K562 (cell line): ENCODE data around the gene TNC. TPM values are rescaled to one million over a fixed set of nuclear protein-coding genes. Genes with fewer than 3 reads are reported as not detected.

Source experiments
- ATAC-seq: fragments of 200-7000 bp; cut with Tn5 transposase; 3 replicates; pipeline ENCODE4 v1.9.1; 2020; ENCODE audit warnings: moderate library complexity
- BruUV-seq: library from RNA; stranded (reverse); fragments of 400-500 nt; replicated peaks from 2 replicates; lab custom pipeline; 2021; lab: Mats Ljungman, UMichigan
- CTCF ChIA-PET: fragments of 300-600 bp; formaldehyde crosslinking; extraction: SDS; loops from one replicate; lab custom pipeline; 2021; ENCODE audit warnings: low intra/inter-chr PET ratio; lab: Yijun Ruan, JAX
- POLR2A ChIA-PET: fragments of 300-600, 350-650 bp; sonication (Branson Sonifier 250); formaldehyde crosslinking; extraction: SDS; loops from one replicate; lab custom pipeline; 2021; ENCODE audit warnings: antibody characterized with exemption, inconsistent platforms; lab: Yijun Ruan, JAX
- DNase-seq, 4 experiments: peaks; one replicate each; pipeline versions ENCODE4 v3.0.0 to v3.0.0-alpha.2; 2011 to 2018; ENCODE audit warnings: low spot score in 3 of 4, mixed read lengths in 3 of 4; ENCODE audit errors: extremely low read depth in 1 of 4
- FAIRE-seq: peaks from 2 replicates; lab custom pipeline; 2011; peaks lifted over from hg19 to GRCh38; lab: Jason Lieb, UNC
- H2AFZ ChIP-seq: 2 replicates; pipeline ENCODE4 v1.6.0; 2011; ENCODE audit warnings: low read depth, low read length, control low read depth, inconsistent platforms
- H3K27ac ChIP-seq: fragments of 200-600 bp; 3 replicates; pipeline ENCODE4 v1.8.0; 2011; ENCODE audit warnings: low read depth, mild to moderate bottlenecking, control low read depth, inconsistent platforms, low read length, moderate library complexity, mixed read lengths; ENCODE audit errors: extremely low read depth
- H3K27me3 ChIP-seq, 2 experiments: fragments of 300-600 bp in 1 of 2; 2 replicates in 1 of 2; 3 replicates in 1 of 2; pipeline versions ENCODE4 v1.6.0 to v1.8.0; 2011; ENCODE audit warnings: inconsistent platforms in 2 of 2, low read length in 2 of 2, mild to moderate bottlenecking in 1 of 2, mixed read lengths in 1 of 2, moderate library complexity in 1 of 2; ENCODE audit not compliant: control insufficient read depth in 2 of 2, insufficient read depth in 2 of 2
- H3K36me3 ChIP-seq: fragments of 300-600 bp; 3 replicates; pipeline ENCODE4 v1.8.0; 2011; ENCODE audit warnings: mild to moderate bottlenecking, low read length, inconsistent platforms; ENCODE audit not compliant: control insufficient read depth, insufficient read depth
- H3K4me1 ChIP-seq, 2 experiments: fragments of 200-600 bp in 1 of 2; replicated peaks in 1 of 2; 2 replicates in 1 of 2; 3 replicates in 1 of 2; pipeline versions ENCODE4 v1.5.1 to v1.8.0; 2011; ENCODE audit warnings: inconsistent platforms in 2 of 2, low read length in 2 of 2, mild to moderate bottlenecking in 1 of 2, mixed read lengths in 1 of 2, moderate library complexity in 1 of 2; ENCODE audit not compliant: control insufficient read depth in 2 of 2, insufficient read depth in 2 of 2
- H3K4me2 ChIP-seq: 2 replicates; pipeline ENCODE4 v1.6.1; 2011; ENCODE audit warnings: low read length, control low read depth, inconsistent platforms, mixed read lengths; ENCODE audit not compliant: insufficient read depth
- H3K4me3 ChIP-seq: fragments of 200-600 bp; sonication (generic), shearing (Covaris generic); 2 replicates; pipeline ENCODE4 v1.5.1; 2016; ENCODE audit warnings: control low read depth, inconsistent platforms
- H3K79me2 ChIP-seq: fragments of 200-600 bp; 3 replicates; pipeline ENCODE4 v1.8.0; 2011; ENCODE audit warnings: low read length, inconsistent platforms; ENCODE audit not compliant: control insufficient read depth, insufficient read depth
- H3K9ac ChIP-seq, 2 experiments: 2 replicates each; pipeline versions ENCODE4 v1.6.0 to v1.6.1; 2011; ENCODE audit warnings: low read depth in 2 of 2, low read length in 2 of 2, control low read depth in 1 of 2, inconsistent platforms in 1 of 2, mild to moderate bottlenecking in 1 of 2, mixed read lengths in 1 of 2; ENCODE audit not compliant: insufficient read depth in 1 of 2
- H3K9me1 ChIP-seq: one replicate; pipeline ENCODE4 v1.6.0; 2011; ENCODE audit warnings: inconsistent platforms, mild to moderate bottlenecking, low read length, moderate library complexity; ENCODE audit not compliant: control insufficient read depth, insufficient read depth
- H3K9me3 ChIP-seq: replicated peaks from 2 replicates; pipeline ENCODE4 v1.5.1; 2011; ENCODE audit warnings: low read depth, low read length, inconsistent platforms; ENCODE audit not compliant: control insufficient read depth, insufficient read depth
- H4K20me1 ChIP-seq: replicated peaks from 2 replicates; pipeline ENCODE4 v1.6.1; 2011; ENCODE audit warnings: low read length, inconsistent platforms, mixed read lengths; ENCODE audit not compliant: control insufficient read depth, insufficient read depth
- HDAC3 ChIP-seq: fragments of 450-650 bp; IDR thresholded peaks from 2 replicates; pipeline ENCODE4 v1.6.1; 2018; ENCODE audit warnings: borderline replicate concordance, mild to moderate bottlenecking, moderate library complexity; ENCODE audit not compliant: partially characterized antibody
- KAT2B ChIP-seq: IDR thresholded peaks from one replicate; pipeline ENCODE4 v1.6.1; 2012; ENCODE audit warnings: low read depth, mild to moderate bottlenecking, control low read depth, inconsistent platforms, low read length, moderate library complexity
- MGA ChIP-seq: fragments of 450-650 bp; IDR thresholded peaks from 2 replicates; pipeline ENCODE4 v1.6.1; 2016; ENCODE audit warnings: mild to moderate bottlenecking, moderate library complexity
- MLLT1 ChIP-seq, 2 experiments: fragments of 450-650 bp; IDR thresholded peaks; 2 replicates each; pipeline ENCODE4 v1.6.1; 2016
- POLR2B ChIP-seq: fragments of 450-650 bp; IDR thresholded peaks from 2 replicates; pipeline ENCODE4 v1.6.1; 2018; ENCODE audit warnings: low read depth; ENCODE audit not compliant: partially characterized antibody
- SMARCA5 ChIP-seq: fragments of 450-650 bp; IDR thresholded peaks from 2 replicates; pipeline ENCODE4 v1.6.1; 2016
- WGBS: fragments of 100-300 bp; shearing (Covaris generic); methylation state at CpG from one replicate; pipeline ENCODE4 v1.1.6; 2016; ENCODE audit warnings: low coverage, mixed read lengths; ENCODE audit not compliant: insufficient coverage; ENCODE audit errors: missing lambda C conversion rate; 5-methylcytosine and 5-hydroxymethylcytosine counted together
- in situ Hi-C: fragments of 300-500 bp; cut with MboI; formaldehyde crosslinking; loops from 4 replicates; pipeline ENCODE4 v1.15.0; 2018; ENCODE audit warnings: inconsistent platforms, mixed read lengths
- intact Hi-C: fragments of 100-400 bp; cut with micrococcal nuclease; formaldehyde crosslinking; loops from 2 replicates; pipeline ENCODE4 v1.14.2; 2022
- polyA plus RNA-seq, 8 experiments: library from polyadenylated mRNA; depleted of rRNA in 4 of 8; stranded (reverse) in 5 of 8; unstranded in 3 of 8; fragments of >200 nt; fragmentation: Nextera tagmentation in 2 of 8; fragmentation: Illumina TruSeq in 1 of 8; extraction: Ambion mirVana in 2 of 8; extraction: Trizol in 1 of 8; gene quantifications; 2 replicates each; pipeline versions ENCODE4 v1.2.1 to v1.2.3, GENCODE V29; 2011 to 2014; ENCODE audit warnings: inconsistent platforms in 1 of 8, missing spikeins in 1 of 8
- total RNA-seq, 7 experiments: library from RNA; depleted of rRNA in 6 of 7; stranded (reverse); fragments of >200 nt in 6 of 7; fragmentation: Illumina TruSeq in 2 of 7; extraction: Trizol in 2 of 7; gene quantifications; 2 replicates each; pipeline versions ENCODE4 v1.2.1 to v1.2.3, GENCODE V29; 2011 to 2021; ENCODE audit warnings: low replicate concordance in 1 of 7

Gene TNC
- total and polyA plus RNA-seq, 9 of the 15 experiments (the other 6 are each of a cell fraction or from before 2014, with no cell fraction given), result under 0.01 to 0.29 TPM; not detected in 7

DNA sequence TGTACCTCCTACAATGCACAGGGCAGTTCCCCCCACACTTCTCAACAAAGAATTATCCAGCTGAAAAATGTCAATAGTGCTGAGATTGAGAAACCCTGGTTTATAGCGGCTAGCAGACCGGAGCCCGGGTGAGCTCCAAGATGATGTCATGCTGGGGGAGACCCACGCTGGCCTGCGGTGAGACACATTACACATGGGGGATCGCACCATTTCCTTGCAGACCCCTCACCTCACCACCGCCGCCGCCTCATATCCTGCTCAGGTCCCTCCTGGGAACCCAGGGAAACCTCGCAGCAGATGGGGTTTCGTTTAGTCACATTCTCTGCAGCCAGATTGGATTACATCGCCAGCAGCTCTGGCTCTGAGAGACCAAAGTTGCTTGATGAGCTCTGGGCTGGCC, 14.7 kb upstream of the TNC start:
- BruUV-seq, result no TSS peak
- CTCF ChIA-PET, result no interaction called here
- Histone ChIP-seq H3K4me2 (no peak overlapping the region), H3K27ac (no peak overlapping the region), H3K4me1 (no peaks in the 10 kb centered on the region), H2AFZ (no peak overlapping the region), H3K36me3 (no peaks in the 10 kb centered on the region), H3K9me3 (no peaks in the 10 kb centered on the region), H3K4me3 (no peak overlapping the region), H4K20me1 (no peaks in the 10 kb centered on the region), H3K79me2 (no peaks in the 10 kb centered on the region), H3K9ac (no peak overlapping the region), H3K9me1 (no peaks in the 10 kb centered on the region), H3K27me3 (no peaks in the 10 kb centered on the region)
- FAIRE-seq (no peak), DNase-seq (no peak), ATAC-seq (no peak)
- intact Hi-C loops, result no loop called here
- WGBS, result 2% methylated on average over 12 of the region's 12 CpGs
- POLR2A ChIA-PET, result no interaction called here
- in situ Hi-C loops, result no loop called here
- no peak for TF ChIP-seq MLLT1 (IDR thresholded peaks at IDR 0.05)
- TF ChIP-seq POLR2B, result no peak
- no peak for TF ChIP-seq KAT2B
- TF ChIP-seq HDAC3, result no peak
- TF ChIP-seq SMARCA5, result no peak
- no peak for TF ChIP-seq MGA
